Fibroblast of the aortic adventitia (primary cell): ENCODE measurements around the gene DAB2IP. TPM values are rescaled to one million over a fixed set of nuclear protein-coding genes. Genes with fewer than 3 reads are reported as not detected.

ENCODE experiments used
- DNase-seq: peaks from one replicate; pipeline ENCODE4 v3.0.0-alpha.2; 2010; ENCODE audit warnings: low read depth
- H3K4me3 ChIP-seq: 2 replicates; pipeline ENCODE4 v1.5.1; 2011; ENCODE audit warnings: low read depth, mild to moderate bottlenecking, control low read depth, low read length, moderate library complexity
- total RNA-seq: library from RNA; depleted of rRNA; stranded (reverse); fragments of >200 nt; gene quantifications from 2 replicates; pipeline ENCODE4 v1.2.3, GENCODE V29; 2012; ENCODE audit warnings: low replicate concordance
- TF ChIP-seq, protein P1 (sequence below): IDR thresholded peaks from 2 replicates; pipeline ENCODE4 v1.5.1; 2011; ENCODE audit warnings: mild to moderate bottlenecking, low read length, control low read depth, inconsistent platforms; ENCODE audit not compliant: insufficient read depth

DAB2IP gene
- total RNA-seq, 1 donor = 17.4 TPM

DNA sequence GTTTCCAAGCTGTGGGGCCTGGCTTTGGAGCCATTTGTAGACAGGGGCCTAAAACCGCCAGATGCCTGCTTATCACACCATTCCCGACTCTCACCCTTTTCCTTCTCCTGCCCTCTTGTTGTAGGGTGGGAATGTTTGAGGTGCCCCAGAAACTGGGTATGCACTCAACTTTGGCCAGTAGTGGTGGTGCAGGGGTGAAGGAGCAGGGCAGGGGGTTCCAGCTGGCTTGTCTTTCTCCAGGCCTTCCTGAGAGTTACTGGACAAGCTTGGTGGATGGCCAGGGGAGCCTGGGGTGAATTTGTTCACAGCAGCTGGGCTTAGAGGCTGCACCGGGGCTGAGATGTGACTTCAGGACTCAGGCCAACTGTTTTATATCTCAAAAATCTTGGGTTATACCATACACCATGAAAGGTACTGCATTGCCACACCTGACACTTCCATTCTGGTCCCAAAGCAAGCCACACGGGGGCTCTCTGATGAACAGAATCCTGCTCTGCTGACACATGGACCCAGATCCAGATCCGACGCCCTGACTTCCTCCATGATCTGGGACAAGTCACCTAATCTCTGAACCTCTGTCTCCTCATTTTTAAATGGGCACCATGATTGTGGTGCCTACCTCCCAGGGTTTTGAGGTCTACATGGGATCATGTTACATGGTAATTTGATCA is 62.1 kb downstream of the DAB2IP start:
- TF ChIP-seq, protein P1, sequence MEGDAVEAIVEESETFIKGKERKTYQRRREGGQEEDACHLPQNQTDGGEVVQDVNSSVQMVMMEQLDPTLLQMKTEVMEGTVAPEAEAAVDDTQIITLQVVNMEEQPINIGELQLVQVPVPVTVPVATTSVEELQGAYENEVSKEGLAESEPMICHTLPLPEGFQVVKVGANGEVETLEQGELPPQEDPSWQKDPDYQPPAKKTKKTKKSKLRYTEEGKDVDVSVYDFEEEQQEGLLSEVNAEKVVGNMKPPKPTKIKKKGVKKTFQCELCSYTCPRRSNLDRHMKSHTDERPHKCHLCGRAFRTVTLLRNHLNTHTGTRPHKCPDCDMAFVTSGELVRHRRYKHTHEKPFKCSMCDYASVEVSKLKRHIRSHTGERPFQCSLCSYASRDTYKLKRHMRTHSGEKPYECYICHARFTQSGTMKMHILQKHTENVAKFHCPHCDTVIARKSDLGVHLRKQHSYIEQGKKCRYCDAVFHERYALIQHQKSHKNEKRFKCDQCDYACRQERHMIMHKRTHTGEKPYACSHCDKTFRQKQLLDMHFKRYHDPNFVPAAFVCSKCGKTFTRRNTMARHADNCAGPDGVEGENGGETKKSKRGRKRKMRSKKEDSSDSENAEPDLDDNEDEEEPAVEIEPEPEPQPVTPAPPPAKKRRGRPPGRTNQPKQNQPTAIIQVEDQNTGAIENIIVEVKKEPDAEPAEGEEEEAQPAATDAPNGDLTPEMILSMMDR = no peak
- no peak for DNase-seq
- H3K4me3 ChIP-seq = no peak overlapping the region

DNA sequence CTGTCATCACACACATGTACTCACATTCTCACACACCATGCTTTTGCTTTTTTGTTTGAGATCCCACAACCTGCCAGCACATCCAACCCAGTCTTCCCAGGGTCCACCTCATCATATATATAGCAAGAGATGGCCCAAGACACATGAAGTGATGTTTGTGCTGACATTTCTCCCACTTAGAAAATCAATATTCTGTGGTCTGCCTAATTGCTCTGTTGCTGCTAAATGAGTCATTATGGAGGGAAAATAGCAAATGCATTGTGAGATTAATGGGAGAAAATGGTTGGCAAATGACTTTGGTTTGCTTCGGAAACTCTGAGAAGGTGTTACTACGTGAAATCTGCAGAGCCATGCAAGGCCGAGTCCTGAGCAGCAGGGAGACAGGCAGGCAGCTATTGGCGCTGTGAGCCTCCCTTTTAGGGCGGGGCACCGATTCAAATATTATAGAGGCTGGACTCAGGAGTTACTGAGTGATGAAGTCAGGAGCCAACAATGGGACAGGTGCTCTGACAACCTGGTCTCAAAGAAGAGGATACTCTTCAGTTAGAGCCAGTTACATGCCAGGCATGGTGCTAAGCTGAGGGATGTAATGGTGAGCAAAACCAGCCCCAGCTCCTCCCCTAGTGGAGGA is 62.8 kb downstream of the DAB2IP start:
- TF ChIP-seq, protein P1 = no peak
- no peak for DNase-seq
- no peak overlapping the region for H3K4me3 ChIP-seq

DNA sequence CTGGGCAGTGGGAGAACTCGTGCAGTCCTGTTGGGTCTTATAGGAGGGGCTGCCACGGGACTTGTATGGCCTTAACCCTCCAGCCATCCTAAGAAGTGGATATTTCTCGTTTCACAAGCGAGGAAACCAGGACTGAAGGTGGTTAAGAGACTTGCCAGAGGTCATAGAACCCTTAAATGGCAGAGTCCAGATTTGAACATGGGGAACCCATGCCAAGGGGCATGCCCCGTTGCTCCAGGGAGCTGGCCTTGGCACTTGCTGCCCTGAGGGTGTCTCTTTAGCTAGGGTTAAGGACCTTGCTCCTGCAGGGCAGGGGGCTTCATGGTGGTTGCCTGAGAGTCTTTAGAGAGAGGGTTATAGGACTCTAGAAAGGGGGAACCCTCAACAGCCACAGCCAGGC is 63.4 kb downstream of the DAB2IP start:
- TF ChIP-seq, protein P1 = no peak
- DNase-seq = no peak
- no peak overlapping the region for H3K4me3 ChIP-seq

DNA sequence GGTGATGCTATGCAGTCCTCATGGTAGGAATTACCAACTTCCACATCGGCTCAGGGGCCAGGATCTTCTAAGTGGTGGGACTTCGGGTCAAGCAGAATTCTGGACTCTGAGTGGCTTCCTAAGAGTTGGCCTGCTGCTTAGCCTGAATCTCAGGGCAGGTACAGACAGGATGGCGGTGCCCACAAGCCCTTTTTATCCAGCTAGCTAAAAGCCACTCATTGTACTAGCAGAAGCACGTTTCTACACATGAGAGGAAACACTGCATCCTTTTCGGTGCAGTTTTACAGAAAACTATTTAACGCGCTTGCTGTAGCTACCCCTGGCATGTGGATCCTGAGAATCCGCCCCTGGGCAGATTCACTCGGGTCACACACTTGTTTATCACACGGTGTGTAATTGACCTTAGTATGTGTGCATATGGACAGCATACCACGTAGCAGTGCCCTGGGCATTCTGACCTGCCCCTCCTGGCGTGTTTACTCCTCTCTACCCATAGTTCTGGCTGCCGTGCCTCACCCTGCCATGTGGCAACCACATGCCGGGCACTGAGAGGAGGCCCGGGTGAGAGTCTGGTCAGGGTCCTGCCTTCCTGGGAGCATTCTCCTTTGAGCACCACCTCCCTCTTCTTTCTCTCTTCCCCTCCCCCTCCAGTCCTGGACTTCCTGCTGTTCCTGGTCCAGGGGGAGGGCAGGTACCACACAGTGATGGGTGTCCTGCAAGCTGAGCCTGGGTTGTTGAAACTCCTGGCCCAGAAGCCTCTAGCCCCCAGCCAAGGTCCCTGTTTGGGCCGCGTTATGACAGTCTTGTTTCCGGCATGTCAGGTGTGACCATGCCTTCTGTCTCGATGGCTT is 65.9 kb downstream of the DAB2IP start:
- TF ChIP-seq, protein P1 = no peak
- no peak for DNase-seq
- H3K4me3 ChIP-seq = no peak overlapping the region

DNA sequence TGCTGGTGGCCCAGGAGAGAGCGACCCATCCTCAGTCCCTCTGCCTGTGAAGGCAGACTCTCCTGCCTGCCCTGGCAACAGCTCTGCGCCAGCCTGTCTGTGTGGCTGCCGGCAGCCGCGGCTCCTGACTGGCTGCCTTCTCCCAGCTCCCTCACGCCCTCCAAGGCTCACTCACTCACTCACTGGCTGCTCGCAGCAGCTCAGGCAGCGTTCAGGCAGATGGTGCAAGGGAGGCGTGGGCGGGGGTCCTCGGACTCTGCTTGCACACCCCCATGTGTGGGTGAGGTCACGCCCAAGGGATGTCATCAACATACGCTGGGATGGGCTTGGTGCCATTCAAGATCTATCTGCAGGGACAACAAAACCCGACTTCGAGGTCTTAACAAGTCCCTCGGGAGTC is 66.7 kb downstream of the DAB2IP start:
- TF ChIP-seq, protein P1 = no peak
- H3K4me3 ChIP-seq = no peak overlapping the region
- no peak for DNase-seq

DNA sequence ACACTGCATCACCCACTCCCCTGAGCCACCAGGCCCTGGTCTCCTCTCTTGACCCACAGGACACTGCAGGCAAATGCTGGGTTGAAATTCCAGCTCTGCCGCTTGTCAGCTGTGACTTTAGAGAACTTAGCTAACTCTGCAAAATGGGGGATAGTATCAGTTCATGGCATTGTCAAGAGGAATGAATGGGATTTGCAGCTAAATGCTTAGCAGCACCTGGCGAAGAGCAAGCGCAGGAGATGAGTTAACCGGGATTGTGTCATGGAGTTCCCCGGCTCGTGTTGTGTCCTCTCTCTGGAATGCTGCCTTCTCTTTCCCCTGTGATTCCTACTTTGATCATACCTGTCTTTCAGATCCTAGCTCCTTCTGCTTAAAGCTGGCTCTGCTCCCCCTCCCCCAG is 67.1 kb downstream of the DAB2IP start:
- TF ChIP-seq, protein P1 = no peak
- no peak for DNase-seq
- H3K4me3 ChIP-seq = no peak overlapping the region
